BE2C (cell line): ENCODE data around the gene INSYN2B.

Source experiments
- DNase-seq: peaks from one replicate; pipeline ENCODE4 v3.0.0-alpha.2; 2020
- H3K27me3 ChIP-seq: fragments of 250-450 bp; sonication (Bioruptor Pico); 2 replicates; pipeline ENCODE4 v1.5.1; 2020; ENCODE audit warnings: mild to moderate bottlenecking
- H3K36me3 ChIP-seq: fragments of 250-450 bp; sonication (Bioruptor Pico); 2 replicates; pipeline ENCODE4 v1.5.1; 2020; ENCODE audit warnings: mild to moderate bottlenecking
- H3K4me1 ChIP-seq: fragments of 250-450 bp; sonication (Bioruptor Pico); 2 replicates; pipeline ENCODE4 v1.5.1; 2020
- H3K4me3 ChIP-seq: 2 replicates; pipeline ENCODE4 v1.5.1; 2011; ENCODE audit warnings: low read depth, low read length
- H3K9me3 ChIP-seq: fragments of 250-450 bp; sonication (Bioruptor Pico); 2 replicates; pipeline ENCODE4 v1.5.1; 2020
- TF ChIP-seq, protein P1 (sequence below): IDR thresholded peaks from 2 replicates; pipeline ENCODE4 v1.5.1; 2012; ENCODE audit warnings: mild to moderate bottlenecking, low read depth, low read length

INSYN2B gene

DNA sequence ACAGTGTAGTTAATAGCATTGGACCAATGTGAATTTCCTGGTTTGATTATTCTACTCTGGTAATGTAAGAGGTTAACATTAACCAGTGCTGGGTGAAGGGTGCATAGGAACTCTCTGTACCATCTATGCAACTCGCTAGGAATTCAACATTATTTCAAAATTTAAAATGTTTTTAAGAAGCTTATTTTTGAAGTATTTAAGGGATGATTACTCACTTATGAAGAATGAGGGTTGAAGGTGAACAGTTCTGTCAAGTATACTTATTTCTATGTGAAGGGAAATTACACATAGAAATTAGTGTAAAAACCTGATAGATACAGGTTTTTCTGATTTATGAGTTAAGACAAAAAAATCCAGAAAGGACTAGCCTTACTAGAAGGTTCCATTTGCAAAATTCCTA is 165.8 kb downstream of the INSYN2B start:
- Histone ChIP-seq H3K27me3 (no peaks in the 10 kb centered on the region), H3K9me3 (no peaks in the 10 kb centered on the region), H3K4me3 (no peak overlapping the region), H3K36me3 (no peaks in the 10 kb centered on the region), H3K4me1 (no peaks in the 10 kb centered on the region)
- TF ChIP-seq, protein P1, sequence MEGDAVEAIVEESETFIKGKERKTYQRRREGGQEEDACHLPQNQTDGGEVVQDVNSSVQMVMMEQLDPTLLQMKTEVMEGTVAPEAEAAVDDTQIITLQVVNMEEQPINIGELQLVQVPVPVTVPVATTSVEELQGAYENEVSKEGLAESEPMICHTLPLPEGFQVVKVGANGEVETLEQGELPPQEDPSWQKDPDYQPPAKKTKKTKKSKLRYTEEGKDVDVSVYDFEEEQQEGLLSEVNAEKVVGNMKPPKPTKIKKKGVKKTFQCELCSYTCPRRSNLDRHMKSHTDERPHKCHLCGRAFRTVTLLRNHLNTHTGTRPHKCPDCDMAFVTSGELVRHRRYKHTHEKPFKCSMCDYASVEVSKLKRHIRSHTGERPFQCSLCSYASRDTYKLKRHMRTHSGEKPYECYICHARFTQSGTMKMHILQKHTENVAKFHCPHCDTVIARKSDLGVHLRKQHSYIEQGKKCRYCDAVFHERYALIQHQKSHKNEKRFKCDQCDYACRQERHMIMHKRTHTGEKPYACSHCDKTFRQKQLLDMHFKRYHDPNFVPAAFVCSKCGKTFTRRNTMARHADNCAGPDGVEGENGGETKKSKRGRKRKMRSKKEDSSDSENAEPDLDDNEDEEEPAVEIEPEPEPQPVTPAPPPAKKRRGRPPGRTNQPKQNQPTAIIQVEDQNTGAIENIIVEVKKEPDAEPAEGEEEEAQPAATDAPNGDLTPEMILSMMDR, result no peak
- DNase-seq, result no peak
